GM21526 (cell line): ENCODE results near the gene DMC1.

ENCODE experiments used
- ATAC-seq: cut with Tn5 transposase; IDR thresholded peaks from one replicate; pipeline ENCODE4 v1.9.1; 2021; ENCODE audit warnings: moderate library complexity; ENCODE audit not compliant: unreplicated experiment, low FRiP score

The DMC1 gene

DNA sequence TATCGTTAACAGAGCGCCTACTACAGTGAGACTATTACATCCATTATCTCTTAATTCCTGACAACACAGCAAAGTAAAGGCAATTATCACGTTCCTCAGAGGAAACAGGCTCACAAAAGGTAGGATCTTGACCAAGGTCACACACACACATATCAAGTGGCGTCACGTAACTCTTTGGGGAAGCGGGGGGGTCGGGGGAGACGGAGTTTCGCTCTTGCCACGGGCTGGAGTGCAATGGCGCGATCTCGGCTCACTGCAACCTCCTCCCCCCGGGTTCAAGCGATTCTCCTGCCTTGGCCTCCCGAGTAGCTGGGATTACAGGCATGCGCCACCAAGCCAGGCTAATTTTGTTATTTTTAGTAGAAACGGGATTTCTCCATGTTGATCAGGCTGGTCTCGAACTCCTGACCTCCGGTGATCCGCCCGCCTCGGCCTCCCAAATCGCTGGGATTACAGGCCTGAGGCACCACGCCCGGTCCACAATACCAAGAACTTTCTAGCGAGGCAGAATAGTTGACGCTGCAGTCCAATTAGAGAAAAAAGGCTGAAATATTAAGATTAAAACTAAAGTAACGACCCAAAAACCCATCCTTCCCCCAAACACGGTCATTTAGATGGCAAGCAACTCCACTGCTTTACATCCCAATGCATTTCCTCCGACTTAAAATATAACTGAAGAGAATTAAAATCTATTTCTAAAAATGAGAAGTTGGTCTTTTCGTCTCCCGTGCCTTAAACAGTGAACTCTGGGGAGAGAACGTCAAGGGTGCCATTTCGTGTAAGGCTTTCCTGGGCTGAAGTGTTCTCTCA lies 65.0 kb downstream of the DMC1 start:
- ATAC-seq: no peak

DNA sequence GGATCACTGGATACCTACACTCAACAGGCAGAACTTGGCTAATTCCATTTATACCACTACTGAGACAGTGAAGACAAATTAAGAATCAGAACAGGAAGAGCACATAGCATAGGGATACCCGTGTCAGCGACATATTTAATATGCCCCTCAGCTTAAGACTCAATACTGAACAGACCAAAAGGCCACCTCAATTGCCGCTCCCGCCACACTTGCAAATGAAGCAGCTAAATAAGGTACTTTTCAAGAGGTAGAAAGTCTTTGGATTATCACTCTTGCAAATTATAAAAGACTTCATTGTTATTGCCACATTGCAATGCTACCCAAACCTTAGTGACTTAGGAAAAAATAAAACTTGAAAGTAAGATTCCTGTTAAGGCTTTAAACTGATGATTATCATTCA lies 67.0 kb downstream of the DMC1 start:
- ATAC-seq: no peak

- ATAC-seq: no peak
Observed at GRCh38 chr22:38501797-38502672, 67.9 kb downstream of the DMC1 start.

DNA sequence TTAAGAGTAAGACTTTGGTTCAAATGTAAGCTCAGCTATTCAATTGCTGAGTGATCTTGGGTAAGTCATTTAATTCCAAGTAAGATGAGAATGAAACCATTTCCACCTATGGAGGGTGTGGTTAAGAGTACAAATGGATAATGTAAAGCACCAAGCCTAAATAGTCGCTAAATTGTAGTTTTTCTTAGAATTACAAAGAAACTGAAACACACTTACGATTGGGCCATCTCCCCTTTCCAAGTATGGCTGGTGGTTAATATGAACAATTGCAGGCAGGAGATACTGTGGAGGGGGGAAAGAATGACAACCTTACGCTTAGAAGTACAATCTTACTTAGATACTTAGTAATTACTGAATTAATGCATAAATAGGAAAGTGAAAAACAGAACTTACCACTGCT lies 72.1 kb downstream of the DMC1 start:
- no peak for ATAC-seq

GRCh38 chr22:38494939-38495338 lies 75.0 kb downstream of the DMC1 start:
- ATAC-seq: no peak

- ATAC-seq: no peak
Observed at GRCh38 chr22:38494498-38494897, 75.5 kb downstream of the DMC1 start.

- ATAC-seq: no peak
Observed at GRCh38 chr22:38491707-38492348, 78.2 kb downstream of the DMC1 start.

DNA sequence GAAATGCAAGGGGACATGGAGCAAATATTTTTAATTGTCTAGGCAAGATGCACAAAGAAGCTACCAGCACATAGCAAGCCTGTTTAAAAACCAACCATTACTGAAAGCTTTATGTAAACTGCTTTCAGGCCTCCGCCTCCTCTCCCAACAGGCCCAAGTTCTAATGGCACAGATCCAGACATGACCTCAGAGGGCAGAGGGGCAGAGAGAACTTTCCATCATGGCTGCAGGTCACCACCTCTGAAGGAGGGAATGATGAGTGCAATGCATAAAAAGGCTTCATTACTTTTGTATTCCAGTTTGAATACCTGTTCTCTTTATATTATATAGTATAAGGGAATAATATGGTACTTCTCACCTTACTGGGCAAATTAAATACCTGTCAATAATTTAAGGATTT lies 79.1 kb downstream of the DMC1 start:
- no peak for ATAC-seq

DNA sequence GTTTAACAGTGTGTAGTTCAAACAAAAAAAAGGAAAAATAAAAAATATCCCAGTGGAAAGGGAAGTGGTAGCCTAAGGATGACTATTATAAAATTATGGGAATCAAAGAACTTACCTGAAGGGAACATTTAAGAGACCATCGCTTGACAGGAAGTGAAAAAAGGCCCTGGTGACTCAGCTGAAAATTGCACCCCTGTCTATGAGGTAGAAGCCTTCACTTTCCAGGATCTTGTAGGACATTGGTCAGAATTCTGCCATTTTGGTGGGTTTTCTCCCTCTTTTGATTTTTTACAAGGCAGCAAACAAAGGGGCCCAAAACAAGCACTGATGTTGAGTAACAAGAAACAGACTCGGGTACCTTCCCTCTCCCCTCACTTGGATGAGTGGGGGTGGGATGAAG lies 79.5 kb downstream of the DMC1 start:
- no peak for ATAC-seq

DNA sequence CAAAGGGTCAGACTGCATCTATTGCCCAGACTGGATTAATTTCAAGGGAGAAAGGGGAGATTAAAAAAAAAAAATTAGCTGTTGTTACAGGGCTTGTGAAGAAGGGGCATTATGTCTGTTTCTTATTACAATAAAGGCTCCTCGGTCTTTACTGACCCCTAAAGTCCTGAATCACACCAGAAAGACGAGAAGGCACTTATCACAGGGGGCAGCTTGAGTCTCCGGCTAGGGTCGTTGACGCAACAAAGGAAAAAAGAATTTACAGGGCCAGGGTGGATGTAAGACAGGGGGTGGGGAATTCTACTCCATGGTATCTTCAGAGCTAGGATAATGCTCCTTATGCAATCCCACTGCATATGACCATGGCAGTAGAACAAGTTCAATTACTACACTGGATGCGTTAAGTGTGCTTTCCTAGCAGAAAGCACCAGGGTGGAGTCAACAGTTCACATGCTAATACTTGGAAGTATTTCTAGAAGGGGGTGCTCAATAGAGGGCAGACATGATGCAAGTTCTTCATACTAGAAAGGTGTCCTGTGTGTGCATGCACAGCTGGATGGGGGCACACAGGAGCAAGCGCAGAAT lies 80.3 kb downstream of the DMC1 start:
- ATAC-seq: no peak

GRCh38 chr22:38489142-38489541 lies 80.8 kb downstream of the DMC1 start:
- no peak for ATAC-seq

- no peak for ATAC-seq
Observed at GRCh38 chr22:38487946-38488345, 82.0 kb downstream of the DMC1 start.

DNA sequence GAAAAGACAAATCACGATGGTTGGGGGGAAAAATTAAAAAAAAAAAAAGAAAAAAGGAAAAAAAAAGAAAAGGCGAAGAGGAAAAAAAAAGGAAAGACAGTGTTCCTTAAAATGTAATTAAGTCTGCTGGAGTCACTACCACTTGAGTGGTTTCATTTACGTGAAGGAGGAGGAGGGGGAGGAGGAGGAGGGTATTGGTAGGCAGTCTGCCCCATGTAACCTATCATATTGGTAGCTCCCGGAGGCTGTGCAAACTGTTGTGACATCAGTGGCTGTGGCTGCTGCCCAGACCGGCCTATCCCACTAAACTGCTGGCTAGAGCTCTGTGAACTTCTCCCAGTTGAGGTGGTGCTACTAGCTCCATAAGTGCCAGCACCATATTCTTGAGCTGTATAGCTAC lies 84.2 kb downstream of the DMC1 start:
- no peak for ATAC-seq

DNA sequence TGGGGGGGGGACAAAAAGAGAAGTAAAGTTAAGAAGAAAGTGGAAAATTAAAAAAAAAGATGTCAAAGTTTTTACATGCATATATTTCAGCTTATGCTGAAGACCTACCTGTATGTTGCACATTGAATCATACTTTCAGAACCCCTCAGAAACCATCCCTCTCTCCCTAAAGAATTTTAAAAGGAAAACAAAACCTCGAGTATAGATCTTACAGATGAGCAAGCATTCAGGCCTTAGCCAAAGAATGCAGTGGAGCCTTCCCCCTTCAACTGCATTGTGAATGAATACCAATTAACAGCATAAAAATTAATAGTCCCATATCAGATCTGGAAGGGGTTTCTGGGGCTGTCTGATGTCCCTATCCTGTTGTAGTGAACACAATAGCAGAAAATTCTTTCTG lies 85.7 kb downstream of the DMC1 start:
- ATAC-seq: no peak

DNA sequence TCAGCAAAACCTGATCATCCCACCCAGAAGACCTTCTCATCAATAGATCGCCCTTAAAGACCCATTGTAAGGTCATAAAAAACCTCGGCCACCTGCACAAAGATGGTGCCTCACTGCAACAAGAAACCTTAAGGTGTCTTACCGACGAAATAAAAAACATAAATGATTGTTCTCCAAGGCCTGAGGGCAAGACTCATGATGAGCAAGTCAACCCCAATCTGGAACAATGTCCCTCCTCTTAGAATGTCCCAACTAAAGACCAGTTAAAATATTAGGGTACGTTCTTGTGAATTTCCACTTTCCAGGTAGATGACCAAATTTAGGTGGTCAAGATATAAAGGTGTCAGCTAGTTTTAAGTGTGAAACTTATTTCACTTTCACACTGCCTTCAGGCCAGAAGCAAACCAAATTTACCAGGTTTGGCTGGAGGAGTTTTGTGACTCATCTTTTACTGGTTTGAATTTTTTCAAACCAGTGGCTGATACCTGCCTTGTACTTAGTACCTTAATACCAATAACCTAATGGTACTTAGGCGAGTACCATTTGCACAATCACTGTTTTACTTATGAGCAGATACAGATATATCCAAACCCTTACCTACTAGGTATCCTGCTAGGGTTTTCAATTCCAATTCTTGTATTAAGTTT lies 87.2 kb downstream of the DMC1 start:
- ATAC-seq: no peak

DNA sequence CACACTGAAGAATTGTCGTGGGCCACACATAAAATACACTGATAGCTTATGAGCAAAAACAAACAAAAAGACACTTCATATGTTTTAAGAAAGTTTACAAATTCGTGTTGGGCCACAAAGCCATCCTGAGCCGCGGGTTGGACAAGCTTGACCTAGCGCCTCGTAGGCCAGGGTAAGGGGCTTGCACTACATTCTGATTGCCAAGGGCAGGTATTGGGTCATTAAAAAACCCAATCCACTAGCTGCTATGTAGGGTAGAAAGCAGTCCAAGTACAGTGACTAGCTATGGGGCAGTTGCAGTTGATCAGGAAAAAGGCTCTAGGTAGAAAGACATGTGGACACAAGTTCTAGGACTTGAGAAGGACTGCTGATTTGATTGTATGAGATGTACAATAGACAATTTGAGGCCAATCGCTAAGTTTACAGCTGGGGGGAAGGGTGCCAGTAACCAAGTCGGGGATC lies 88.1 kb downstream of the DMC1 start:
- no peak for ATAC-seq

- ATAC-seq: no peak
Observed at GRCh38 chr22:38481162-38481870, 88.7 kb downstream of the DMC1 start.

DNA sequence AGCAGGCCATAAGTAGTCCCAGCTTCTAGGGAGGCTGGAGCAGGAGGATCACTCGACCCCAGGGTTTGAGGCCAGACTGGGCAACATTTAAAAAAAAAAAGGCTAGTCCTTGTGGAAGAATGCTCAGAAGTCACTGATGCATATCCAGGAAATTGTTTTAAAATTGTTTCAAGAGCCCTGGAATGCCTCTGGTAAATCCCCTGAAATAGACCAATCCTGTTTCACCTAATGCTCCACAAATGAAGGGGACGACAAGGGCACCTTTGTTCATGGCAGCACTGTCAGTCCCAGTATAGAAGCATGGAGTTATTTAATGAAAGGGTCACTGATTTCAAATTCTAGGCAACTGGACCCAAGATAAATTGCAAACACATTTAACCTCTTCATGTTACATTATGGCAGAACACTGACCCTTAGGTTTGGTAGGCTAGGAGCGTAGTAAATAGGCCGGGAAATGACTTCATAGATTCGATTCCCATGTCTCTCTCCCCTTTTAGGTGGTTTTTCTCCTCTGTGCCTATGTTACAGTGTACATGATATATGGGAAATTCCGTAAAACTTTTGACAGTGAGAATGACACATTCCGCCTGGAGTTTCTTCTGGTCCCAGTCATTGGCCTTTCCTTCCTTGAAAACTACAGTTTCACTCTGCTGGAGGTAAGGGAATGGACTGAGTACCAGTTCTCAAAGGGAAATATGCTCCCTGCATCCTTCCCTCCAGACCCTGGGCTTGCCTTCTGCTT lies 90.7 kb downstream of the DMC1 start:
- ATAC-seq: no peak

DNA sequence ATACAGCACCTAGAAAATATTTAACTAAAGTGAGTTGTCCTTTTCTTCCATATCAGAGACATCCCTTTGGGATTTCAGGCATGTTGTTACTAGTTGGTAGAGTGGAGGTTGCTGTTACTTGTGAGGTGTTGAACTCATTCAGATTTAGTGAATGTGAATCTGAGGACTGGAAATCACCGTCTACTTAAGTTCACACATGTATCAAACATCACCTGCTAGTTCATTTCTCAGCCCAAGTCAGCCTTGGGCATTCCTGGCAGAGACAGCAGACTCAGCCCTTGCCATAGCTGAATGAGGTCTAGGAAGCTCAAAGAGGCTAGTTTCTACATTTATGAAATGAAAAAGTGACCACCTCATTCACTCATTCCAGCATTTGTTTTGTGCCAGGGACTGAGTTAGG lies 92.4 kb downstream of the DMC1 start:
- ATAC-seq: no peak
